ENCODE measurements around the gene OPN3.

OPN3 gene

GRCh38 chr1:241586905-241587512 lies 53.2 kb downstream of the OPN3 start:
- no peak for DNase-seq

- no peak for DNase-seq
Observed at GRCh38 chr1:241582921-241583321, 57.2 kb downstream of the OPN3 start.

- DNase-seq: no peak
Observed at GRCh38 chr1:241579434-241579833, 60.7 kb downstream of the OPN3 start.

- no peak for DNase-seq
Observed at GRCh38 chr1:241574154-241574553, 66.0 kb downstream of the OPN3 start.

- DNase-seq: no peak
Observed at GRCh38 chr1:241569848-241570247, 70.3 kb downstream of the OPN3 start.

GRCh38 chr1:241560849-241561187 lies 79.4 kb downstream of the OPN3 start:
- no peak for DNase-seq

- no peak for DNase-seq
Observed at GRCh38 chr1:241560146-241560848, 79.9 kb downstream of the OPN3 start.

GRCh38 chr1:241557551-241558193 lies 82.5 kb downstream of the OPN3 start:
- DNase-seq: no peak

- no peak for DNase-seq
Observed at GRCh38 chr1:241557031-241557430, 83.1 kb downstream of the OPN3 start.

GRCh38 chr1:241555526-241555925 lies 84.6 kb downstream of the OPN3 start:
- DNase-seq: no peak

GRCh38 chr1:241553886-241554592 lies 86.1 kb downstream of the OPN3 start:
- no peak for DNase-seq

- DNase-seq: peak; percentile 52 to 87
Observed at GRCh38 chr1:241551759-241552638, 88.2 kb downstream of the OPN3 start.

- no peak for DNase-seq
Observed at GRCh38 chr1:241550318-241550717, 89.9 kb downstream of the OPN3 start.

GRCh38 chr1:241548008-241548407 lies 92.2 kb downstream of the OPN3 start:
- no peak for DNase-seq
